WI38 (cell line): Measurements from ENCODE around the gene NAV3.

Source experiments
- H3K4me3 ChIP-seq: 2 replicates; pipeline ENCODE4 v1.5.1; 2011; ENCODE audit warnings: low read depth, mild to moderate bottlenecking, control low read depth, low read length
- CTCF ChIP-seq: IDR thresholded peaks from 2 replicates; pipeline ENCODE4 v1.5.1; 2012; ENCODE audit warnings: low read depth, mild to moderate bottlenecking, control low read depth, low read length

The NAV3 gene

GRCh38 chr12:78120306-78120705, 289.6 kb downstream of the NAV3 start:
- TF ChIP-seq CTCF, result no peak
- H3K4me3 ChIP-seq, result no peak overlapping the region

GRCh38 chr12:78120866-78121560, 290.3 kb downstream of the NAV3 start:
- no peak for TF ChIP-seq CTCF
- no peak overlapping the region for H3K4me3 ChIP-seq

- no peak for TF ChIP-seq CTCF
- no peak overlapping the region for H3K4me3 ChIP-seq
Observed at GRCh38 chr12:78121969-78122610, 291.4 kb downstream of the NAV3 start.

GRCh38 chr12:78128211-78128610, 297.5 kb downstream of the NAV3 start:
- no peak overlapping the region for H3K4me3 ChIP-seq
- no peak for TF ChIP-seq CTCF

- TF ChIP-seq CTCF, result no peak
- H3K4me3 ChIP-seq, result no peak overlapping the region
Observed at GRCh38 chr12:78143717-78144116, 313.0 kb downstream of the NAV3 start.

GRCh38 chr12:78145398-78145797, 314.7 kb downstream of the NAV3 start:
- no peak overlapping the region for H3K4me3 ChIP-seq
- TF ChIP-seq CTCF, result no peak

GRCh38 chr12:78146365-78146772, 315.7 kb downstream of the NAV3 start:
- H3K4me3 ChIP-seq, result no peak overlapping the region
- TF ChIP-seq CTCF, result peak; percentile 48; the same call in 1 of the 2 replicates
